Measurements from ENCODE around the gene DNAH3. TPM values are rescaled to one million over a fixed set of nuclear protein-coding genes. Genes with fewer than 3 reads are reported as not detected.
"Not testable (repeated sequence)": the region's sequence is repeated elsewhere in the genome, so short reads cannot be mapped to it uniquely, and the experiment has no call there.

DNAH3 gene
- total RNA-seq, 1 experiment from 2014 or later = 0.21 TPM

DNA sequence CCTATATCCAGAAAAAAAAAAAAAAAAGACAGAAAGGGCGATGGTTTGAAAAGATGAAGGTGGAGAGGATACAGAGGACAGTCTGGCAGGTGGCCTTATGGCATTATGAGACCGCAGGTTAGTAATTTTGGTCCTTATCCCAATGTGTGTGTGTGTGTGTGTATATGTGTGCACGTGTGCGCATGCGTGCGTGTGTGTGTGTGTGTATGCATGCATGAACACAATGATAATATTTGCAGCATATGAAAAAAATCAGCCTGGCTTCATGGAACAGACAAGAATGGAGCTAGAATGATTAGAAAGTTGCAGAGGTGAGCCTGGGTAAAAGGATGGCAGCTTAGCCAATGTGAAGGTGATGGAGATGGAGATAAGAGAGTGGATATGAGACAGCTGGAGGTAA, 166.6 kb downstream of the DNAH3 start:
- intact Hi-C loops (cut with micrococcal nuclease; ENCODE audit: unreplicated experiment) = no loop called here
- TF ChIP-seq, protein P1, sequence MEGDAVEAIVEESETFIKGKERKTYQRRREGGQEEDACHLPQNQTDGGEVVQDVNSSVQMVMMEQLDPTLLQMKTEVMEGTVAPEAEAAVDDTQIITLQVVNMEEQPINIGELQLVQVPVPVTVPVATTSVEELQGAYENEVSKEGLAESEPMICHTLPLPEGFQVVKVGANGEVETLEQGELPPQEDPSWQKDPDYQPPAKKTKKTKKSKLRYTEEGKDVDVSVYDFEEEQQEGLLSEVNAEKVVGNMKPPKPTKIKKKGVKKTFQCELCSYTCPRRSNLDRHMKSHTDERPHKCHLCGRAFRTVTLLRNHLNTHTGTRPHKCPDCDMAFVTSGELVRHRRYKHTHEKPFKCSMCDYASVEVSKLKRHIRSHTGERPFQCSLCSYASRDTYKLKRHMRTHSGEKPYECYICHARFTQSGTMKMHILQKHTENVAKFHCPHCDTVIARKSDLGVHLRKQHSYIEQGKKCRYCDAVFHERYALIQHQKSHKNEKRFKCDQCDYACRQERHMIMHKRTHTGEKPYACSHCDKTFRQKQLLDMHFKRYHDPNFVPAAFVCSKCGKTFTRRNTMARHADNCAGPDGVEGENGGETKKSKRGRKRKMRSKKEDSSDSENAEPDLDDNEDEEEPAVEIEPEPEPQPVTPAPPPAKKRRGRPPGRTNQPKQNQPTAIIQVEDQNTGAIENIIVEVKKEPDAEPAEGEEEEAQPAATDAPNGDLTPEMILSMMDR (IDR thresholded peaks at IDR 0.05; ENCODE audit: unreplicated experiment) = no peak
- Mint-ChIP-seq H3K4me1 (ENCODE audit: low read depth, unreplicated experiment) (no peaks in the 10 kb centered on the region), H3K9me3 (ENCODE audit: low read depth, unreplicated experiment) (no peaks in the 10 kb centered on the region), H3K27me3 (ENCODE audit: unreplicated experiment) (peaks cover 28% of the 10 kb centered on the region), H3K4me3 (ENCODE audit: low read depth, unreplicated experiment) (no peak overlapping the region), H3K27ac (ENCODE audit: unreplicated experiment) (no peak overlapping the region), H3K36me3 (ENCODE audit: insufficient read depth, unreplicated experiment) (no peaks in the 10 kb centered on the region)
- no TSS peak for BruUV-seq (replicated peaks)
- CTCF ChIA-PET = no interaction called here
- no peak for DNase-seq

- no peak for DNase-seq
- intact Hi-C loops (cut with micrococcal nuclease; ENCODE audit: unreplicated experiment) = no loop called here
- H3K4me3 Mint-ChIP-seq (ENCODE audit: low read depth, unreplicated experiment) = no peak overlapping the region
- H3K36me3 Mint-ChIP-seq (ENCODE audit: insufficient read depth, unreplicated experiment) = no peaks in the 10 kb centered on the region
- H3K4me1 Mint-ChIP-seq (ENCODE audit: low read depth, unreplicated experiment) = no peaks in the 10 kb centered on the region
- BruUV-seq (replicated peaks) = no TSS peak
- TF ChIP-seq, protein P1 (IDR thresholded peaks at IDR 0.05; ENCODE audit: unreplicated experiment) = no peak
- H3K27me3 Mint-ChIP-seq (ENCODE audit: unreplicated experiment) = peaks cover 8% of the 10 kb centered on the region
- no peaks in the 10 kb centered on the region for H3K9me3 Mint-ChIP-seq (ENCODE audit: low read depth, unreplicated experiment)
- CTCF ChIA-PET = no interaction called here
- H3K27ac Mint-ChIP-seq (ENCODE audit: unreplicated experiment) = no peak overlapping the region
Observed at GRCh38 chr16:20976576-20976975, 174.1 kb downstream of the DNAH3 start.

DNA sequence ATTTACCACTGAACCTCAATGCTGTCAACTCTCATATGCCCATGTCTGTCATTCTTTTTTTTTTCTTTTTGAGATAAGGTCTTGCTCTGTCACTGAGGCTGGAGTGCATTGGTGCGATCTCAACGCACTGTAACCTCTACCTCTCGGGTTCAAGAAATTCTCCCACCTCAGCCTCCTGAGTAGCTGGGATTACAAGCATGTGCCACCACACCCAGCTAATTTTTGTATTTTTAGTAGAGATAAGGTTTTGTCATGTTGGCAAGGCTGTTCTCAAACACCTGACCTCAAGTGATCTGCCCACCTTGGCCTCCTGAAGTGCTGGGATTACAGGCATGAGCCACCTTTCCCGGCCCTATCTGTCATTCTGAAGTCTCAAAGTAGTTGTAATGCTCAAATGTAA, 177.4 kb downstream of the DNAH3 start:
- BruUV-seq (replicated peaks); intact Hi-C loops (cut with micrococcal nuclease; ENCODE audit: unreplicated experiment); CTCF ChIA-PET; DNase-seq; H3K4me3 Mint-ChIP-seq (ENCODE audit: low read depth, unreplicated experiment); H3K27ac Mint-ChIP-seq (ENCODE audit: unreplicated experiment); H3K9me3 Mint-ChIP-seq (ENCODE audit: low read depth, unreplicated experiment); H3K36me3 Mint-ChIP-seq (ENCODE audit: insufficient read depth, unreplicated experiment): not testable (repeated sequence)
- H3K27me3 Mint-ChIP-seq (ENCODE audit: unreplicated experiment) = peaks cover 25% of the 10 kb centered on the region
- H3K4me1 Mint-ChIP-seq (ENCODE audit: low read depth, unreplicated experiment) = peaks cover 14% of the 10 kb centered on the region

DNA sequence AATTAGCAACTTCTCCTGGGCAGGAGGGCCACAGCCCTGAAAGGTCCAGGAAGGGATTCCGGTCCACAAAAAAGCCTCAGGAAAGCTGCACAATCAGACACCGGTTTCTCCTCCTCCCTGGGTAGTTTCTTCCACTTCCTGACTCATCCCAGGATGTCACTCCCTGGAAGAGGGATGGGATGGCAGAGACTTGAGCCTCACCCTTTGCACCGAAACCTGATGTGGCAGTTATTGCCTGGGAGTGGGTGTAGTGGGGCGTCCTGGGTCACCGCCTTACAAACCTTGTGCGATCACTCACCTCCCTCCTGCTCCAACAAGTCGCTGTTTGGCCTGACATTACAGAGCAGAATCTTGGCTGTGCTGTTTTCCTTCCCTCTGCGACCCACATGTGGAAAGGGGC, 179.2 kb downstream of the DNAH3 start:
- DNase-seq = no peak
- TF ChIP-seq, protein P1 (IDR thresholded peaks at IDR 0.05; ENCODE audit: unreplicated experiment) = no peak
- no TSS peak for BruUV-seq (replicated peaks)
- H3K27me3 Mint-ChIP-seq (ENCODE audit: unreplicated experiment) = peaks cover 32% of the 10 kb centered on the region
- H3K27ac Mint-ChIP-seq (ENCODE audit: unreplicated experiment) = no peak overlapping the region
- H3K9me3 Mint-ChIP-seq (ENCODE audit: low read depth, unreplicated experiment) = no peaks in the 10 kb centered on the region
- CTCF ChIA-PET = no interaction called here
- no peak overlapping the region for H3K4me3 Mint-ChIP-seq (ENCODE audit: low read depth, unreplicated experiment)
- H3K4me1 Mint-ChIP-seq (ENCODE audit: low read depth, unreplicated experiment) = peaks cover 14% of the 10 kb centered on the region
- no peaks in the 10 kb centered on the region for H3K36me3 Mint-ChIP-seq (ENCODE audit: insufficient read depth, unreplicated experiment)
- intact Hi-C loops (cut with micrococcal nuclease; ENCODE audit: unreplicated experiment) = no loop called here

DNA sequence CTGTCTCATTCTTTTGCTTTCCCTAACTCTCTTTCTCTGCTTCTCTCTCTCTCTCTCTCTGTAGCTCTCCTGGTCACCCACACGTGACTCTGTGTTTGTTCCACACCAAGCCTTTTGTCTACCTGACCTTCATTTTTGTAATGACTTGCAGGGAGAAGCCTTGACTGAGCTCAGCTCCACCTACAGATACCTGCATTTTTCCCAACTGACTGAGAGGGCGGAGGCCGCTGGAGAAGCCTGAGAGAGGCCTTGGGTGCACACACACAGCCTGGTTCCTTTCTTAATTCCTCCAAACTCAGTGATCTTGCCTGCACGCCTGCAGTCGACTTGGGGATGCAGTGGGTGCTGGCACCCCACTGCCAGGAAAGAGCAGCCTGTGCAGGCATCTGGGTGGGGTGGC, 181.3 kb downstream of the DNAH3 start:
- Mint-ChIP-seq H3K4me3 (ENCODE audit: low read depth, unreplicated experiment) (no peak overlapping the region), H3K27me3 (ENCODE audit: unreplicated experiment) (peaks cover 24% of the 10 kb centered on the region), H3K9me3 (ENCODE audit: low read depth, unreplicated experiment) (peaks cover 3% of the 10 kb centered on the region), H3K27ac (ENCODE audit: unreplicated experiment) (no peak overlapping the region), H3K36me3 (ENCODE audit: insufficient read depth, unreplicated experiment) (no peaks in the 10 kb centered on the region), H3K4me1 (ENCODE audit: low read depth, unreplicated experiment) (peaks cover 14% of the 10 kb centered on the region)
- TF ChIP-seq, protein P1 (IDR thresholded peaks at IDR 0.05; ENCODE audit: unreplicated experiment) = no peak
- CTCF ChIA-PET = no interaction called here
- no peak for DNase-seq
- intact Hi-C loops (cut with micrococcal nuclease; ENCODE audit: unreplicated experiment) = no loop called here
- no TSS peak for BruUV-seq (replicated peaks)
